ENCODE results near the gene RAP1A.

RAP1A gene

GRCh38 chr1:111619635-111620440, at the start of gene RAP1A:
Gene RAP1A (plus strand): TSS chr1:111619789. CDS start chr1:111691361, 71,572 bp downstream.
- peak; percentile 88 for DNase-seq

GRCh38 chr1:111569913-111570312, 49.7 kb upstream of the RAP1A start:
- DNase-seq, result no peak

GRCh38 chr1:111570781-111571181, 48.8 kb upstream of the RAP1A start:
- no peak for DNase-seq

- DNase-seq, result no peak
Observed at GRCh38 chr1:111571239-111571638, 48.4 kb upstream of the RAP1A start.

GRCh38 chr1:111571987-111572386, 47.6 kb upstream of the RAP1A start:
- DNase-seq, result no peak

- no peak for DNase-seq
Observed at GRCh38 chr1:111576547-111576946, 43.0 kb upstream of the RAP1A start.

- no peak for DNase-seq
Observed at GRCh38 chr1:111577814-111578213, 41.8 kb upstream of the RAP1A start.

- no peak for DNase-seq
Observed at GRCh38 chr1:111581166-111581565, 38.4 kb upstream of the RAP1A start.

- no peak for DNase-seq
Observed at GRCh38 chr1:111582016-111582415, 37.6 kb upstream of the RAP1A start.

- DNase-seq, result no peak
Observed at GRCh38 chr1:111582644-111583618, 36.7 kb upstream of the RAP1A start.

GRCh38 chr1:111585447-111586086, 34.0 kb upstream of the RAP1A start:
- DNase-seq, result no peak

GRCh38 chr1:111586112-111586511, 33.5 kb upstream of the RAP1A start:
- DNase-seq, result no peak

- no peak for DNase-seq
Observed at GRCh38 chr1:111587509-111588174, 31.9 kb upstream of the RAP1A start.

GRCh38 chr1:111591937-111592336, 27.7 kb upstream of the RAP1A start:
- DNase-seq, result no peak

GRCh38 chr1:111592389-111593361, 26.9 kb upstream of the RAP1A start:
- no peak for DNase-seq

- DNase-seq, result no peak
Observed at GRCh38 chr1:111593403-111594305, 25.9 kb upstream of the RAP1A start.

GRCh38 chr1:111594306-111594693, 25.3 kb upstream of the RAP1A start:
- DNase-seq, result no peak

GRCh38 chr1:111595807-111596206, 23.8 kb upstream of the RAP1A start:
- DNase-seq, result no peak

GRCh38 chr1:111596499-111596898, 23.1 kb upstream of the RAP1A start:
- DNase-seq, result no peak

GRCh38 chr1:111597426-111597825, 22.2 kb upstream of the RAP1A start:
- DNase-seq, result no peak

All from NCI-H1105 treated with DMSO at 0.1 percent for 48 hours (cell line).